NCI-H226 (cell line): ENCODE measurements around the gene RSPH3.
A peak's percentile ranks its signal among the peaks of the same experiment; 100 is the strongest.
"Not testable (repeated sequence)": the region's sequence is repeated elsewhere in the genome, so short reads cannot be mapped to it uniquely, and the experiment has no call there.

Experiments
- DNase-seq: peaks from one replicate; pipeline ENCODE4 v3.0.0-alpha.2; 2015

RSPH3 gene, protein sequence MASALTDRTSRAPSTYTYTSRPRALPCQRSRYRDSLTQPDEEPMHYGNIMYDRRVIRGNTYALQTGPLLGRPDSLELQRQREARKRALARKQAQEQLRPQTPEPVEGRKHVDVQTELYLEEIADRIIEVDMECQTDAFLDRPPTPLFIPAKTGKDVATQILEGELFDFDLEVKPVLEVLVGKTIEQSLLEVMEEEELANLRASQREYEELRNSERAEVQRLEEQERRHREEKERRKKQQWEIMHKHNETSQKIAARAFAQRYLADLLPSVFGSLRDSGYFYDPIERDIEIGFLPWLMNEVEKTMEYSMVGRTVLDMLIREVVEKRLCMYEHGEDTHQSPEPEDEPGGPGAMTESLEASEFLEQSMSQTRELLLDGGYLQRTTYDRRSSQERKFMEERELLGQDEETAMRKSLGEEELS

GRCh38 chr6:158999666-159000403, at the start of gene RSPH3:
Gene RSPH3 (minus strand): TSS chr6:159000202. CDS start chr6:158999550, 652 bp downstream.
- peak; percentile 95 for DNase-seq

- DNase-seq: no peak
These were observed 48.1 kb upstream of the RSPH3 start for GRCh38 chr6:159047891-159048685.

- DNase-seq: no peak
These were observed 45.8 kb upstream of the RSPH3 start for GRCh38 chr6:159045801-159046200.

GRCh38 chr6:159044899-159045727, 45.1 kb upstream of the RSPH3 start, which contains the start of gene TAGAP:
Gene TAGAP (minus strand): TSS chr6:159044991. CDS start chr6:159044146, 845 bp downstream.
- no peak for DNase-seq

GRCh38 chr6:159043947-159044346, 43.9 kb upstream of the RSPH3 start:
- DNase-seq: no peak

GRCh38 chr6:159043251-159043650, 43.2 kb upstream of the RSPH3 start:
- no peak for DNase-seq

DNA sequence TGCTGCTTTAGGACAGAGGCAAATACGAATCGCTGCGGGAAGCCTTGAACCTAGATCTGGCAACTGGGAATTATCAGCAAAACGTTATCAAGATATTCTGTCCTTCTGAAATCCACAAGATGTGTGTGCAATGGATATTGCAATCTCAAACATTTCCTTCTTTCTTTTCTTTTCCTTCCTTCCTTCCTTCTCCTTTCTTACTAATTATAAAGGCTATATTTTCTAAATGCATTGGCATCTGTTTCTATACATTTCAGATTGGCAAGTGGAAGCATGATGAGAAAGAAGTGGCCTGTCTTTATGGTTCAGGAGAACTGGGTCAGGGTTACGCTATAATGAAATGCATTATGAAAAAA, 42.8 kb upstream of the RSPH3 start:
- DNase-seq: no peak

DNA sequence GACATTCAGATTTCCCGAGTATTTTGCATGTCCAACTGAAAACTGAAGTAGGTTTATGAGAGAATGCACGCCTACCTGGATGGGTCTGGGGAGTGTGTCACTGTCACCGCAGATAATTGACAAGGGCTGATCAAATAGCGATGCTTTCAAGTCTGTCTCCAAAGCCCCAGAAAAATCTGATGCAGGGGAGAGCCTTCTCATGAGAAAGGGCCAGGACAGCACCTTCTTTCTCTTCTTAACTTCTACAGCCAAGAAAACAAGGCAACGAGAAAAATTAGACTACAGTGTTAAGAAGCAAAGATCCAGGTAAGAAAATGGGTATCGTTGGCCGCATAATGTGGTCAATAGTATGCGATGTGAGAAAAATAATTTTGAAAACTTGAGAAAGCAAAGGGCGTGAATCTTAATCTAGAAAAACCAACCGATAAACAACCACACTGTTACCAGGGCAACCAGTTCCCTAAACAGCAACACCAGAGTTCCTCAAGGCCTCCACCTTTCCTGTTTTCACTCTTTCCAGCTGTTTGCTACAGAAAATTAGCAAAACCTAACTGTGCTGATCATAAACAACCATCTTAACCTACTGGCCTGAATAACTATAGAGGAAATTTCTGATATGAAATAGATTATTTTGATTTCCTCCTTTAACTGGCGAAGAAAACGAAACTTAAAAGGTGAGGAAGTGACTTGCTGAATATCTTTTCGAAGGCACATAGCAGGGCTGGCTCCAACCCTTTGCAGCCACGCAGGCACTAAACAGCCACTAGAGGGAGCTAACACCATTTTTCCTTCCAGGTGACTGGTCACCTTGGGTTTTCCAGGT, 42.2 kb upstream of the RSPH3 start:
- DNase-seq: peak; percentile 52

DNA sequence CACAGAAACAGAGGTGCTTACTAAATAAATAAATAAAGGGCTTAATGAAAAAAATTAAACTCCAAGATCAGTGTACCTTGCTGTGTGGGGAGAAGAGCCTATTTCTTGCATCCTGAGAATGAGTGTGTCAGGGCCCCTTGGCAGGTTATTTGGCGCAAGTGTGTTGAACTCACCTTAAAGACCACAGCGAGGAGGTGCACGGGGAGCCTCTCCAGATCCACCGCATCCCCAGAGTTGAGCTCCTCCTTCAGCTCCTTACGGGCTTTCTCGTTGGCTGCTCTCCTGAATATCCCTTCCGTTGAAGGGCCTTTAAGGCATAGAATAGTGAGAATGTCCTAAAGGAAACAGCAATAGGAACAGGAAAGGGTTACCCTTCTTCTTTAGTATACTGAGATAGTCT, 41.2 kb upstream of the RSPH3 start:
- DNase-seq: no peak

DNA sequence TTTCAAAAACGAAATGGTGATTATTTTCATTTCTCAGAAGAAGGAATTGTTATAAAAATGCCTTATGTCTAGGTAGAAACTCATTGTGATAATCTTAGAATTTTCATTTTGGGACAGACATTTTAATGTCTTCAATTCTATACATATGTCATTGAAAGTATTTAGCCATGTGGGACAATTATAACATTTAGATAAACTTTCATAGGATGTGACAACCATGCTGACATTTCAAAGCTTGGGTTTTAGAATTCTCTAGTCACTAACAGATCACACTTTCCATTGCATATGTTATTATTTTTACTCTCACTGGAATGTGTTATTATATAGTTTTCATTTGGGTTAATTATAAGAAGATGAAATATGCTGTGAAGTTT, 39.9 kb upstream of the RSPH3 start:
- no peak for DNase-seq

GRCh38 chr6:159038914-159039884, 39.2 kb upstream of the RSPH3 start:
- peak; percentile 21 for DNase-seq

GRCh38 chr6:159038318-159038717, 38.3 kb upstream of the RSPH3 start:
- not testable (repeated sequence) for DNase-seq

- no peak for DNase-seq
These were observed 37.8 kb upstream of the RSPH3 start for GRCh38 chr6:159037756-159038290.

DNA sequence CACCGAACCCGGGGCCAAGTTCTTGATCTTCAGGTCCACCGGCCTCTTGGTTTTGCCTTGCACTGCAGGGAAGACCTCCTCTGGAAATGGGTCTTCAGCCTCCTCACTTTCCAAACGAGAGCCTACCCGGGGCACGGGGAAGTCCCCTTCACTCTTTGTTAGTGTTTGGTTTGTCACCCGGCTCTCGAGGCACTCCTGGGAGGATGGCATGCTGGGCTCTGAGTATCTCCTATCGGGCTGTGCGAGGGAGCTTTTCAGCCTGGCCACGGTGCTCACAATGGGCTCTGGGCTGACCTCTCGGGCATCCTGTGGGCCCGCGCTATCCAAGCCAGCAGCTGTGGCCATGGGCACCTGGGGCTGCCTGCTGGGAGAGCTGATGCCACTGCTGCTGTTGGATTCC, 36.7 kb upstream of the RSPH3 start:
- no peak for DNase-seq

DNA sequence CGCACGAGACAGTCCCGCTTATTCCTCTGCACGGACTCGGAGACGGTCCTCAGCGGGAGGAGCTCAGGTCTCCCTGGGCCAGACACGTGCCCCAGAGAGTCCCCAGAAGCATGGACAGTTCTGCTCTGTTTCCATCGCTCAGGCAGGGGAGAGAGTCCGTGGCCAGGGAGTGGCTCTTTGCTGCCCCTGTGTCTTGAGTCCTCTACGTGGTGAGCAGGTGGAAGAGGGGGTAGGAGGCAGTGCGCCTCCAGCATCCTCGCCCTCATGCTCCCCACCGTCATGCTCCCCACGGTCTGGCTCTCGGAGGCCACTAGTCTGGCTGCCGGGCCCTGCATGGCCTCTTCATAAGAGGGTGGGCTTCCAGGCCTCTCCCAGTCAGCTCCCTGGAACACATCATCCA, 35.9 kb upstream of the RSPH3 start:
- no peak for DNase-seq

- DNase-seq: no peak
These were observed 33.4 kb upstream of the RSPH3 start for GRCh38 chr6:159033160-159034049.

- no peak for DNase-seq
These were observed 31.8 kb upstream of the RSPH3 start for GRCh38 chr6:159031846-159032245.

GRCh38 chr6:159030168-159030567, 30.2 kb upstream of the RSPH3 start:
- no peak for DNase-seq

DNA sequence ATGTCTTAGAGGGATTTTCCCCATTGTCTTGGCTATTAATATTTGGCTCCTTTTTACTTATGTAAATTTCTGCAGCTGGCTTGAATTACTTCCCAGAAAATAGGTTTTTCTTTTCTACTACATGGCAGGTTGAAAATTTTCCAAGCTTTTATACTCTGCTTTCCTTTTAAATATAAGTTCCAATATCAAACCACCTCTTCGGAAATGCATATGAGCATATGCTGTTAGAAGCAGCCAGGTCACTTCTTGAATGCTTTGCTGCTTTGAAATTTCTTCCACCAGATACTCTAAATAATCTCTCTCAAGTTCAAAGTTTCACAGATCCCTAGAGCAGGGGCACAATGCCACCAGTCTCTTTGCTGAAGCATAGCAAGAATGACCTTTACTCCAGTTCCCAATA, 25.2 kb upstream of the RSPH3 start:
- DNase-seq: not testable (repeated sequence)
